DOHH2 (cell line): ENCODE results near the gene METTL24.

ENCODE experiments used
- H3F3A ChIP-seq: fragments of 200-600 bp; sonication (generic), shearing (Covaris generic); 2 replicates; pipeline ENCODE4 v1.6.0; 2016; ENCODE audit warnings: antibody characterized with exemption, mild to moderate bottlenecking; ENCODE audit not compliant: control insufficient read depth, insufficient read depth
- H3K27ac ChIP-seq: fragments of 200-600 bp; sonication (generic); 2 replicates; pipeline ENCODE4 v1.5.1; 2014; ENCODE audit warnings: low read depth, mild to moderate bottlenecking, low read length, moderate library complexity
- H3K27me3 ChIP-seq: fragments of 200-600 bp; sonication (generic); 2 replicates; pipeline ENCODE4 v1.6.1; 2014; ENCODE audit warnings: mild to moderate bottlenecking, low read length, mixed read lengths; ENCODE audit not compliant: control insufficient read depth
- H3K36me3 ChIP-seq: fragments of 200-600 bp; sonication (generic); 2 replicates; pipeline ENCODE4 v1.6.1; 2014; ENCODE audit warnings: mild to moderate bottlenecking, low read length, moderate library complexity, mixed read lengths; ENCODE audit not compliant: control insufficient read depth
- H3K4me1 ChIP-seq: fragments of 200-600 bp; sonication (generic); 2 replicates; pipeline ENCODE4 v1.6.1; 2014; ENCODE audit warnings: mild to moderate bottlenecking, low read length, mixed read lengths; ENCODE audit not compliant: control insufficient read depth
- H3K4me2 ChIP-seq: fragments of 200-600 bp; sonication (generic); 2 replicates; pipeline ENCODE4 v1.6.0; 2014; ENCODE audit warnings: mild to moderate bottlenecking, low read length, moderate library complexity
- H3K4me3 ChIP-seq: fragments of 200-600 bp; sonication (generic); 2 replicates; pipeline ENCODE4 v1.5.1; 2014; ENCODE audit warnings: mild to moderate bottlenecking, low read length, mixed read lengths
- H3K79me2 ChIP-seq: fragments of 200-600 bp; sonication (generic); 2 replicates; pipeline ENCODE4 v1.6.1; 2014; ENCODE audit warnings: mild to moderate bottlenecking, low read length, mixed read lengths; ENCODE audit not compliant: control insufficient read depth
- H3K9me2 ChIP-seq: fragments of 200-600 bp; sonication (generic); replicated peaks from 2 replicates; pipeline ENCODE4 v1.6.1; 2014; ENCODE audit warnings: mild to moderate bottlenecking, low read length, mixed read lengths; ENCODE audit not compliant: control insufficient read depth
- H3K9me3 ChIP-seq: fragments of 200-600 bp; sonication (generic); 2 replicates; pipeline ENCODE4 v1.6.1; 2014; ENCODE audit warnings: antibody characterized with exemption, low read length, mixed read lengths; ENCODE audit not compliant: control insufficient read depth, insufficient read depth
- H4K20me1 ChIP-seq: fragments of 200-600 bp; sonication (generic); 2 replicates; pipeline ENCODE4 v1.6.0; 2014; ENCODE audit warnings: low read depth, mild to moderate bottlenecking, antibody characterized with exemption, low read length, moderate library complexity; ENCODE audit not compliant: control insufficient read depth, insufficient read depth
- CTCF ChIP-seq: fragments of 200-600 bp; sonication (generic); IDR thresholded peaks from one replicate; pipeline ENCODE4 v1.5.1; 2014; ENCODE audit warnings: antibody characterized with exemption, mild to moderate bottlenecking, low read depth, low read length; ENCODE audit not compliant: poor library complexity, severe bottlenecking
- EZH2phosphoT487 ChIP-seq: fragments of 200-600 bp; sonication (generic); IDR thresholded peaks from 2 replicates; pipeline ENCODE4 v1.6.1; 2017; ENCODE audit warnings: borderline replicate concordance, mild to moderate bottlenecking, antibody characterized with exemption, low read length, moderate library complexity, mixed read lengths

Gene METTL24

DNA sequence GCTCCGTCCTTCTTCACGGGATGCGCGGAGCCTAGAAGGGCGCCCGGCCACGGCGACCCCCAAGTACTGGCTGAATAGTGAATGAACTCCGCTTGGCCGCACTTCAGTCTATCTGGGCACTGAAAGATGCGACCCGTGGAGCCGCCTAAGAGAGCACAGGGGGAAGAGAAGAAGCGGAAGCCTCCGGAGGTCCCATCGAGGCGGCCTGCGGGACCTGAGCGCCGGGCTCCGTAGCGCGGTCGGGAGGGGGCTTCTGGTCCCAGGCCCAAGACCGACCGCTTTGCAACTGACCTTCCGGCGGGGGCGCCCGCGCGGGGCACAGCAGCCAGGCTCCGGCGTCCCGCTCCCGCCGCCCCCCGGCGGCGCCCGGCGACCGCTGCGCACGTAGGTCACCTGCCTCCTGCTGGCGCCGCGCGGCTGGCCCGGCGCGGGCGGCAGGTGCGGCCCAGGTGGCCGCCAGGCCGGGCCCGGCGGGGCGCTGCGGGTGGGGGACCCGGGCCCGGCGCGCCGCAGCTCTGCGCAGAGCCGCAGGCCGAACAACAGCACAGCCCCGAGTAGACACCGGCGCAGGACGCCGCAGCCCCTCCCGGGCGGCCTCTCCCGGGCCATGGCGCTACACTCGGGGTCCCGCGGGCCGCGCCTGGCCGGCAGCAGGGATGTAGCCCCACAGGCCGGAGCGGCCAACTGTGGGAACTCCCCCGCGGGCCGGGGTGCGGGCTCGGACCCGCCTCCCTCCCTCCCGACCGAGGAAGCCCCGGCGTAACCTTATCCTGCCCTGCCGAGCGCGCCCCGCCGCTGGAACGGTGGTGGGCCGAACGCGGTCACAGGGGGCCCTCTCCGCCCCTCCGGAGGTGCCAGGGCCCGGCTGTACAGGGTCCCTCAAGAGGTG lies at the start of gene METTL24:
TSS of gene METTL24 (minus strand) at position 686 of the 889 bp plus-strand sequence. CDS start at position 609, 77 bp downstream.
- H3K4me2 ChIP-seq: no peak within 1 kb of the TSS
- H3K79me2 ChIP-seq: no peaks in the 10 kb centered on the region
- no peaks in the 10 kb centered on the region for H3K4me1 ChIP-seq
- H3K36me3 ChIP-seq: no peaks in the 10 kb centered on the region
- H3K27ac ChIP-seq: no peak within 1 kb of the TSS
- H3K4me3 ChIP-seq: no peak within 1 kb of the TSS
- H3K9me3 ChIP-seq: peaks cover 3% of the 10 kb centered on the region; the same call in 1 of the 2 replicates
- no peaks in the 10 kb centered on the region for H3K9me2 ChIP-seq
- 0 out of 2 replicates have a peak, but pooled peaks cover 7% of the 10 kb centered on the region for H3K27me3 ChIP-seq
- TF ChIP-seq EZH2phosphoT487 (no peak), CTCF (no peak)
- H3F3A ChIP-seq: no peaks in the 10 kb centered on the region
- H4K20me1 ChIP-seq: no peaks in the 10 kb centered on the region

- Histone ChIP-seq H3K9me2 (no peaks in the 10 kb centered on the region), H3K9me3 (no peaks in the 10 kb centered on the region), H3K27me3 (peaks cover 13% of the 10 kb centered on the region; the same call in 1 of the 2 replicates), H3F3A (no peaks in the 10 kb centered on the region), H3K79me2 (no peaks in the 10 kb centered on the region), H3K4me1 (no peaks in the 10 kb centered on the region), H4K20me1 (no peaks in the 10 kb centered on the region), H3K4me2 (no peak overlapping the region), H3K36me3 (no peaks in the 10 kb centered on the region), H3K27ac (no peak overlapping the region), H3K4me3 (no peak overlapping the region)
- TF ChIP-seq EZH2phosphoT487: no peak
- no peak for TF ChIP-seq CTCF
Measured at GRCh38 chr6:110404607-110405006, 46.5 kb upstream of the METTL24 start.

DNA sequence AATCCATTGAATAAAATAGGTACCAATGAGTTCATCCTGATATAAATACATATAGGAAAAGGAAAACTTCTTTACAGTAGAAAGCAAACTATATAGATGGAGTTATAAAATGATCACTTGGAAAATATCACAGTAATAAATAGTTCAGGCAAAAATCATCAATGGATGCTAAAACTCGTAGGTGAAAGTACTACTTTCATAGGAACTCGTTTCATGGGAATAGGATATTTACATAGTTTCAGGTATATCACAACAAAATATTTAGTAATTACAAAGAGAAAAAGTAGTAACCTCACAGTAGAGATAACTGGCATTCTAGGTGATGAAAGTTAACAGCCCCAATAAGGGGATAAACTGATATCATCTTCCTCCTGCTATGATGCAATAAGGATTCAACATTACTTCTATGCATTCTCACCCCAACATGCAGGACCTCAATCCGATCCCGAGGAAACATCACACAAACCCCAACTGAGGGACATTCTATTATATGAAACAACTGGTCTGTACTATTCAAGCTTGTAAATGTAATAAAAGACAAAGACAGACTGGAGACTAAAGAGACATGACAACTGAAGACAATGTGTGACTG lies 43.5 kb upstream of the METTL24 start:
- Histone ChIP-seq H4K20me1 (no peaks in the 10 kb centered on the region), H3F3A (no peaks in the 10 kb centered on the region), H3K9me2 (no peaks in the 10 kb centered on the region), H3K79me2 (no peaks in the 10 kb centered on the region), H3K4me2 (no peak overlapping the region), H3K27ac (no peak overlapping the region), H3K36me3 (no peaks in the 10 kb centered on the region), H3K4me3 (no peak overlapping the region), H3K9me3 (no peaks in the 10 kb centered on the region), H3K4me1 (no peaks in the 10 kb centered on the region), H3K27me3 (peaks cover 8% of the 10 kb centered on the region; the same call in 1 of the 2 replicates)
- no peak for TF ChIP-seq CTCF
- no peak for TF ChIP-seq EZH2phosphoT487
